Upper lobe of left lung (tissue), 6 donors: ENCODE measurements around the gene STK11IP. TPM values are rescaled to one million over a fixed set of nuclear protein-coding genes. Genes with fewer than 3 reads are reported as not detected.

ENCODE experiments used
- ATAC-seq, 2 donors: fragments of 200-7000 bp; cut with Tn5 transposase; one replicate each; pipeline ENCODE4 v1.9.1; 2022; ENCODE audit warnings: mild to moderate bottlenecking in 2 of 2, moderate library complexity in 2 of 2; ENCODE audit not compliant: low FRiP score in 2 of 2
- DNase-seq, 2 donors: peaks; one replicate each; pipeline ENCODE4 v3.0.0-alpha.2; 2019 to 2020
- H3K27ac ChIP-seq, 4 donors: fragments of 200-600 bp; sonication (generic); one replicate each; pipeline ENCODE4 v1.5.1; 2016 to 2019
- H3K27me3 ChIP-seq, 4 donors: fragments of 200-600 bp; sonication (generic); one replicate each; pipeline ENCODE4 v1.5.1; 2017 to 2019
- H3K36me3 ChIP-seq, 4 donors: fragments of 200-600 bp; sonication (generic); one replicate each; pipeline ENCODE4 v1.5.1; 2016 to 2019
- H3K4me1 ChIP-seq, 4 donors: fragments of 200-600 bp; sonication (generic); one replicate each; pipeline ENCODE4 v1.5.1; 2018 to 2019
- H3K4me3 ChIP-seq, 4 donors: fragments of 200-600 bp; sonication (generic); one replicate each; pipeline ENCODE4 v1.5.1; 2017 to 2019; ENCODE audit warnings: mild to moderate bottlenecking in 2 of 4, moderate library complexity in 1 of 4
- H3K9me3 ChIP-seq, 4 donors: fragments of 200-600 bp; sonication (generic); one replicate each; pipeline ENCODE4 v1.5.1; 2018 to 2019
- EP300 ChIP-seq, 4 donors: sonication (generic); formaldehyde crosslinking; IDR thresholded peaks; one replicate each; pipeline ENCODE4 v1.5.1; 2017; ENCODE audit warnings: antibody characterized with exemption in 4 of 4, control low read depth in 2 of 4
- POLR2A ChIP-seq, 4 donors: fragments of 450-650 bp; IDR thresholded peaks; one replicate each; pipeline ENCODE4 v1.5.1; 2016 to 2017; ENCODE audit warnings: antibody characterized with exemption in 4 of 4, mild to moderate bottlenecking in 2 of 4
- POLR2AphosphoS5 ChIP-seq, 2 donors: sonication (generic); formaldehyde crosslinking; IDR thresholded peaks; one replicate each; pipeline ENCODE4 v1.5.1; 2017; ENCODE audit warnings: antibody characterized with exemption in 2 of 2
- WGBS, 2 donors: methylation state at CpG; one replicate each; pipeline ENCODE4 v1.1.5; 2017 to 2018; 5-methylcytosine and 5-hydroxymethylcytosine counted together
- total RNA-seq, 6 donors: library from RNA; depleted of rRNA in 4 of 6; stranded (reverse); fragments of >200 nt in 4 of 6; gene quantifications; one replicate each; pipeline versions ENCODE4 v1.1.0 to v1.2.1, GENCODE V29; 2016 to 2021
- TF ChIP-seq, protein P1 (sequence below), 6 experiments: fragments of 450-650 bp in 4 of 6; fragments of 200-600 bp in 2 of 6; sonication (generic) in 2 of 6; IDR thresholded peaks; one replicate each; pipeline ENCODE4 v1.5.1; 2016 to 2019; ENCODE audit warnings: antibody characterized with exemption in 6 of 6
- donor health status: DM: no; HTN: no; CAD: no; lungs with moderate emphysema.
- donor health status: DM: no; HTN: yes; CAD: no; lungs with severe emphysema.

The STK11IP gene
- total RNA-seq, 6 donors from 2014 or later = 16.0 to 77.5 (median 35.6) TPM

DNA sequence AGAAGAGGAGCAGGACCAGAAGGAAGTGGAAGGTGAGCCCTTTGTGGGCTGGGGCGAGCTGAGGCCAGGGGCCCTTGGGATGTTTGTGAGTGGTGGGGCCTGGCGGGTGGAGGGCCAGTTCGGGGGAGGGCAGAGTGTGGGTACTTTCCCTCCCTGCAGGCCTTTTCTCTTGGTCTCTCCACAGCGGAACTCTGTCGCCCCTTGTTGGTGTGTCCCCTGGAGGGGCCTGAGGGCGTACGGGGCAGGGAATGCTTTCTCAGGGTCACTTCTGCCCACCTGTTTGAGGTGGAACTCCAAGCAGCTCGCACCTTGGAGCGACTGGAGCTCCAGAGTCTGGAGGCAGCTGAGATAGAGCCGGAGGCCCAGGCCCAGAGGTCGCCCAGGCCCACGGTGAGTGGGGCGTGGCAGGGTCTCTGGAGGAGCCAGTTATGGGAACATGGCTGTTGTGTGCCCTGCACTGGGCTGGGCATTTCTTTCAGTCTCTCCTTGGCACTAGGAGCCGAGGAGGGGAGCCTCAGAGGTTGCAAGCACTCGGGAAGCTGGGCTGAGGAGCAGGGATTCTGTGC is 10.8 kb downstream of the STK11IP start:
- ATAC-seq = no peak
- Histone ChIP-seq H3K36me3 (peaks cover 0 to 79% (median 58%) of the 10 kb centered on the region in 4 donors), H3K9me3 (no peaks in the 10 kb centered on the region), H3K27me3 (no peaks in the 10 kb centered on the region), H3K4me3 (no peak overlapping the region), H3K4me1 (no peaks in the 10 kb centered on the region), H3K27ac (no peak overlapping the region)
- 83 to 90% methylated on average over 4 to 14 of the region's 15 CpGs for WGBS, 2 donors
- DNase-seq = peak in 1 of 2 donors; percentile 58
- no peak for TF ChIP-seq POLR2AphosphoS5 (IDR thresholded peaks at IDR 0.05)
- no peak for TF ChIP-seq EP300 (IDR thresholded peaks at IDR 0.05)
- TF ChIP-seq, protein P1, sequence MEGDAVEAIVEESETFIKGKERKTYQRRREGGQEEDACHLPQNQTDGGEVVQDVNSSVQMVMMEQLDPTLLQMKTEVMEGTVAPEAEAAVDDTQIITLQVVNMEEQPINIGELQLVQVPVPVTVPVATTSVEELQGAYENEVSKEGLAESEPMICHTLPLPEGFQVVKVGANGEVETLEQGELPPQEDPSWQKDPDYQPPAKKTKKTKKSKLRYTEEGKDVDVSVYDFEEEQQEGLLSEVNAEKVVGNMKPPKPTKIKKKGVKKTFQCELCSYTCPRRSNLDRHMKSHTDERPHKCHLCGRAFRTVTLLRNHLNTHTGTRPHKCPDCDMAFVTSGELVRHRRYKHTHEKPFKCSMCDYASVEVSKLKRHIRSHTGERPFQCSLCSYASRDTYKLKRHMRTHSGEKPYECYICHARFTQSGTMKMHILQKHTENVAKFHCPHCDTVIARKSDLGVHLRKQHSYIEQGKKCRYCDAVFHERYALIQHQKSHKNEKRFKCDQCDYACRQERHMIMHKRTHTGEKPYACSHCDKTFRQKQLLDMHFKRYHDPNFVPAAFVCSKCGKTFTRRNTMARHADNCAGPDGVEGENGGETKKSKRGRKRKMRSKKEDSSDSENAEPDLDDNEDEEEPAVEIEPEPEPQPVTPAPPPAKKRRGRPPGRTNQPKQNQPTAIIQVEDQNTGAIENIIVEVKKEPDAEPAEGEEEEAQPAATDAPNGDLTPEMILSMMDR (IDR thresholded peaks at IDR 0.05) = no peak
- TF ChIP-seq POLR2A (IDR thresholded peaks at IDR 0.05) = no peak

DNA sequence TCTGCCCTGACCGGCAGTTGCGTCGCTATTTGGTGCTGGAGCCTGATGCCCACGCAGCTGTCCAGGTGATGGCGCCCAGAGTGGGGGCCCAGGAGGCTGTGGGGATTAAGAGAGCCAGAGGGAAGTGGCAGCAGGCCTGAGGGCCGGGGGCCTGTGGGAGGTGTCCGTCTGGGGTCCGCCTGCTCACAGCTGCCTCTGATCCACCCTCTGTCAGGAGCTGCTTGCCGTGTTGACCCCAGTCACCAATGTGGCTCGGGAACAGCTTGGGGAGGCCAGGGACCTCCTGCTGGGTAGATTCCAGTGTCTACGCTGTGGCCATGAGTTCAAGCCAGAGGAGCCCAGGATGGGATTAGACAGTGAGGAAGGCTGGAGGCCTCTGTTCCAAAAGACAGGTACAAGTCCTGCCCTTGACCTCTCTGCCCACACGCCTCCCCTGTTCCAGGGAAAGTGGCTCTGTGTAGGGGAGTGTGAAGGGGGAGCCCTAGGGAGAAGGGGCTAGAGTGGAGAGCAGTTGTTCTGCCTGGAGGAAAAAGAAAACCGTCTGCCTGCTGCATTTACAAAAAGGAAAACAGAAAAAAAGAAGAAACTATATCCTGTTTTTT is 11.6 kb downstream of the STK11IP start:
- H3K36me3 ChIP-seq = peaks cover 0 to 79% (median 58%) of the 10 kb centered on the region in 4 donors
- H3K4me1 ChIP-seq = no peaks in the 10 kb centered on the region
- no peaks in the 10 kb centered on the region for H3K9me3 ChIP-seq
- peak overlapping the region in 1 of 4 donors; percentile 15 for H3K27ac ChIP-seq
- ATAC-seq = no peak
- H3K27me3 ChIP-seq = no peaks in the 10 kb centered on the region
- 88 to 91% methylated on average over 8 to 13 of the region's 13 CpGs for WGBS, 2 donors
- no peak overlapping the region for H3K4me3 ChIP-seq
- DNase-seq = peak in 1 of 2 donors; percentile 67
- TF ChIP-seq POLR2AphosphoS5 (IDR thresholded peaks at IDR 0.05) (no peak), POLR2A (IDR thresholded peaks at IDR 0.05) (no peak), EP300 (IDR thresholded peaks at IDR 0.05) (no peak)
- TF ChIP-seq, protein P1 (IDR thresholded peaks at IDR 0.05) = no peak

DNA sequence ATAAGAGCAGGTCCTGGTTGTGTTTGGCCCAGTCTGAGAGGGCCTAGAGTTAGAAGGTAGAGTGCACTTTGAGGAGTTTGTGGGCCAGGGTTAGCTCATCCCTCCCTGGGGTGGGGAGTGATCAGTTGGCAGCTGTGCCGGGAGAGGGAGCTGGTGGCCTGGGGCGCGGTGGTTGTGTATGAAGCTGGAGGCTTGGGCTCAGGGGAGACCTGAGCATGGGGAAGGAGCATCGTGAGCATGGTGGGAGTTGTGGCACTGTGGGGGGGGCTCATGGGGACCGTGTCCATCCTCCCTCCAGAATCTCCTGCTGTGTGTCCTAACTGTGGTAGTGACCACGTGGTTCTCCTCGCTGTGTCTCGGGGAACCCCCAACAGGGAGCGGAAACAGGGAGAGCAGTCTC is 13.6 kb downstream of the STK11IP start:
- DNase-seq (no peak), ATAC-seq (no peak)
- Histone ChIP-seq H3K27me3 (no peaks in the 10 kb centered on the region), H3K4me1 (no peaks in the 10 kb centered on the region), H3K9me3 (no peaks in the 10 kb centered on the region), H3K36me3 (peaks cover 0 to 87% (median 63%) of the 10 kb centered on the region in 4 donors), H3K4me3 (no peak overlapping the region), H3K27ac (no peak overlapping the region)
- no peak for TF ChIP-seq EP300 (IDR thresholded peaks at IDR 0.05)
- TF ChIP-seq, protein P1 (IDR thresholded peaks at IDR 0.05) = no peak
- no peak for TF ChIP-seq POLR2AphosphoS5 (IDR thresholded peaks at IDR 0.05)
- TF ChIP-seq POLR2A (IDR thresholded peaks at IDR 0.05) = no peak
- WGBS, 2 donors = 93% methylated on average over 9 of the region's 9 CpGs

DNA sequence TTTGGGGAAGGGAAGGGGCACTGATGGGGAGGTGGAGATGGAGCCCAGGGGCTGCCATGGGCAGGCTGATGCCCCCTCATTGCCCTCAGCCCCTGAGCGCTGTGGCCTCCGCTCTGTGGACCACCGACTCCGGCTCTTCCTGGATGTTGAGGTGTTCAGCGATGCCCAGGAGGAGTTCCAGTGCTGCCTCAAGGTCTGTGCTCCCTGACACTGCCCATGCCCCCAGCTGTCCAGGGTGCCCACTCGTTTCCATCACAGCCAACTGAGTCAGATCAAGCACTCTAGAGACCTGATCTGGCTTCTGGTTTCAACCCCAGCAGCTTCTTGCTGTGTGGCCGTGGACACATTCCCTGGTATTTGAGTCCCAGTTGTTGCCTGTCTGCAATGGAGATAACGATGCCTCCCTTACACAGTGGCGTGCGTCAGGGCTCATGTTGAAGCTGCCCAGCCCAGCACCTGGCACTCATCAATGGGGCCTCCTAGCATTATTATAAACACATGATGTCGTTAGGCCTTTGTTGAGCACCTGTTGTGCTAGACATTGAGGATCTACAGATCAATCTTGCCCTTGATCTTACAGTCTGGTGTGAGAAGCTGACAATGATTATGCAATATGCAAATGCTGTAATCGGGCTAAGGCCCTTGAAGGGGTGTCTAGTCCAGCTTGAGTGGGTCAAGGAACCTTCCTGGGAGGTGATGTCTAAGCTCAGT is 14.4 kb downstream of the STK11IP start:
- H3K4me1 ChIP-seq = no peaks in the 10 kb centered on the region
- ATAC-seq (no peak), DNase-seq (no peak)
- H3K27ac ChIP-seq = no peak overlapping the region
- H3K27me3 ChIP-seq = no peaks in the 10 kb centered on the region
- 80 to 83% methylated on average over 11 to 12 of the region's 12 CpGs for WGBS, 2 donors
- H3K9me3 ChIP-seq = no peaks in the 10 kb centered on the region
- no peak for TF ChIP-seq EP300 (IDR thresholded peaks at IDR 0.05)
- TF ChIP-seq POLR2A (IDR thresholded peaks at IDR 0.05) = no peak
- no peak for TF ChIP-seq POLR2AphosphoS5 (IDR thresholded peaks at IDR 0.05)
- TF ChIP-seq, protein P1 (IDR thresholded peaks at IDR 0.05) = no peak
- H3K36me3 ChIP-seq = peaks cover 0 to 84% (median 59%) of the 10 kb centered on the region in 4 donors
- no peak overlapping the region for H3K4me3 ChIP-seq
